ENCODE results near the gene ZFYVE27. TPM values are rescaled to one million over a fixed set of nuclear protein-coding genes. Genes with fewer than 3 reads are reported as not detected.
A peak's percentile ranks its signal among the peaks of the same experiment; 100 is the strongest.

ZFYVE27 gene
- total RNA-seq, 6 donors from 2014 or later: 20.5 to 51.3 (median 26.4) TPM

- Histone ChIP-seq H3K4me1 (no peaks in the 10 kb centered on the region), H3K9me3 (peaks cover 0 to 6% (median 2%) of the 10 kb centered on the region in 4 donors), H3K27ac (no peak overlapping the region), H3K4me3 (no peak overlapping the region), H3K36me3 (no peaks in the 10 kb centered on the region), H3K27me3 (no peaks in the 10 kb centered on the region)
- ATAC-seq (ENCODE audit: low FRiP score in 2 of 2) (no peak), DNase-seq (no peak)
- TF ChIP-seq CTCF (IDR thresholded peaks at IDR 0.05) (no peak), POLR2A (IDR thresholded peaks at IDR 0.05) (no peak), EP300 (IDR thresholded peaks at IDR 0.05) (no peak), POLR2AphosphoS5 (IDR thresholded peaks at IDR 0.05) (no peak)
- 85 to 100% methylated on average over 1 to 8 of the region's 9 CpGs for WGBS, 2 donors
Measured at GRCh38 chr10:97800474-97800873, 63.5 kb downstream of the ZFYVE27 start.

- Histone ChIP-seq H3K36me3 (no peaks in the 10 kb centered on the region), H3K4me3 (no peak overlapping the region), H3K9me3 (peaks cover 0 to 6% (median 2%) of the 10 kb centered on the region in 4 donors), H3K4me1 (no peaks in the 10 kb centered on the region), H3K27me3 (no peaks in the 10 kb centered on the region), H3K27ac (no peak overlapping the region)
- DNase-seq (no peak), ATAC-seq (ENCODE audit: low FRiP score in 2 of 2) (peak in 1 of 2 donors; percentile 32)
- TF ChIP-seq POLR2AphosphoS5 (IDR thresholded peaks at IDR 0.05) (no peak), POLR2A (IDR thresholded peaks at IDR 0.05) (no peak), CTCF (IDR thresholded peaks at IDR 0.05) (no peak), EP300 (IDR thresholded peaks at IDR 0.05) (no peak)
- 77 to 79% methylated on average over 3 to 5 of the region's 5 CpGs for WGBS, 2 donors
Measured at GRCh38 chr10:97801422-97801821, 64.5 kb downstream of the ZFYVE27 start.

- no peaks in the 10 kb centered on the region for H3K27me3 ChIP-seq
- no peaks in the 10 kb centered on the region for H3K4me1 ChIP-seq
- H3K4me3 ChIP-seq: no peak overlapping the region
- TF ChIP-seq POLR2AphosphoS5 (IDR thresholded peaks at IDR 0.05) (no peak), CTCF (IDR thresholded peaks at IDR 0.05) (no peak), POLR2A (IDR thresholded peaks at IDR 0.05) (no peak), EP300 (IDR thresholded peaks at IDR 0.05) (no peak)
- H3K36me3 ChIP-seq: no peaks in the 10 kb centered on the region
- ATAC-seq (ENCODE audit: low FRiP score in 2 of 2) (no peak), DNase-seq (peak in 1 of 2 donors; percentile 51)
- no peak overlapping the region for H3K27ac ChIP-seq
- no peaks in the 10 kb centered on the region for H3K9me3 ChIP-seq
- 64 to 79% methylated on average over 12 of the region's 12 CpGs for WGBS, 2 donors
Measured at GRCh38 chr10:97805096-97805884, 68.4 kb downstream of the ZFYVE27 start.

GRCh38 chr10:97805949-97806348, 69.0 kb downstream of the ZFYVE27 start:
- no peak for TF ChIP-seq POLR2AphosphoS5 (IDR thresholded peaks at IDR 0.05)
- no peak for TF ChIP-seq CTCF (IDR thresholded peaks at IDR 0.05)
- TF ChIP-seq EP300 (IDR thresholded peaks at IDR 0.05): no peak
- no peak for TF ChIP-seq POLR2A (IDR thresholded peaks at IDR 0.05)
- H3K4me1 ChIP-seq: no peaks in the 10 kb centered on the region
- ATAC-seq (ENCODE audit: low FRiP score in 2 of 2) (no peak), DNase-seq (no peak)
- WGBS, 2 donors: 82 to 86% methylated on average over 6 of the region's 6 CpGs
- H3K4me3 ChIP-seq: no peak overlapping the region
- H3K9me3 ChIP-seq: no peaks in the 10 kb centered on the region
- H3K36me3 ChIP-seq: no peaks in the 10 kb centered on the region
- no peaks in the 10 kb centered on the region for H3K27me3 ChIP-seq
- no peak overlapping the region for H3K27ac ChIP-seq

GRCh38 chr10:97810446-97810845, 73.5 kb downstream of the ZFYVE27 start:
- TF ChIP-seq POLR2A (IDR thresholded peaks at IDR 0.05) (no peak), CTCF (IDR thresholded peaks at IDR 0.05) (no peak), POLR2AphosphoS5 (IDR thresholded peaks at IDR 0.05) (no peak), EP300 (IDR thresholded peaks at IDR 0.05) (no peak)
- H3K9me3 ChIP-seq: no peaks in the 10 kb centered on the region
- H3K4me1 ChIP-seq: no peaks in the 10 kb centered on the region
- DNase-seq (no peak), ATAC-seq (ENCODE audit: low FRiP score in 2 of 2) (no peak)
- no peak overlapping the region for H3K4me3 ChIP-seq
- no peaks in the 10 kb centered on the region for H3K27me3 ChIP-seq
- no peaks in the 10 kb centered on the region for H3K36me3 ChIP-seq
- WGBS, 2 donors: 83 to 85% methylated on average over 7 of the region's 7 CpGs
- H3K27ac ChIP-seq: no peak overlapping the region
